OCI-LY7 (cell line): ENCODE data around the gene LAMTOR3. TPM values are rescaled to one million over a fixed set of nuclear protein-coding genes. Genes with fewer than 3 reads are reported as not detected.

Source experiments
- BruUV-seq: library from RNA; stranded (reverse); fragments of 400-500 nt; replicated peaks from 2 replicates; lab custom pipeline; 2021; lab: Mats Ljungman, UMichigan
- CTCF ChIA-PET: fragments of 300-600 bp; sonication (Branson Sonifier 250); formaldehyde crosslinking; loops from one replicate; lab custom pipeline; 2022; ENCODE audit warnings: antibody characterized with exemption; ENCODE audit not compliant: unreplicated experiment; lab: Charles Lee
- POLR2A ChIA-PET: fragments of 300-600 bp; sonication (Branson Sonifier 250); formaldehyde crosslinking; loops from one replicate; lab custom pipeline; 2022; ENCODE audit warnings: antibody characterized with exemption; lab: Charles Lee
- DNase-seq: peaks from one replicate; pipeline ENCODE4 v3.0.0-alpha.2; 2015; ENCODE audit warnings: low spot score
- H2AFZ ChIP-seq: fragments of 200-600 bp; sonication (generic), shearing (Covaris generic); 2 replicates; pipeline ENCODE4 v1.6.1; 2014; ENCODE audit warnings: mild to moderate bottlenecking, antibody characterized with exemption, low read length, moderate library complexity
- H3K27ac ChIP-seq: fragments of 200-600 bp; sonication (generic); 2 replicates; pipeline ENCODE4 v1.5.1; 2014; ENCODE audit warnings: mixed run types, low read depth, mild to moderate bottlenecking, moderate library complexity, low read length, inconsistent platforms; ENCODE audit not compliant: poor library complexity, severe bottlenecking
- H3K36me3 ChIP-seq: fragments of 200-600 bp; sonication (generic); 2 replicates; pipeline ENCODE4 v1.6.1; 2014; ENCODE audit warnings: mild to moderate bottlenecking, antibody characterized with exemption, low read length, moderate library complexity, mixed read lengths; ENCODE audit not compliant: insufficient read depth
- H3K4me1 ChIP-seq: fragments of 200-600 bp; sonication (generic); 2 replicates; pipeline ENCODE4 v1.5.1; 2014; ENCODE audit warnings: mild to moderate bottlenecking, low read length; ENCODE audit not compliant: insufficient read depth, poor library complexity, severe bottlenecking
- H3K4me2 ChIP-seq: fragments of 200-600 bp; sonication (generic); 2 replicates; pipeline ENCODE4 v1.6.1; 2014; ENCODE audit warnings: mild to moderate bottlenecking, low read length
- H3K4me3 ChIP-seq: fragments of 200-600 bp; sonication (generic); 2 replicates; pipeline ENCODE4 v1.5.1; 2014; ENCODE audit warnings: mild to moderate bottlenecking, low read depth, low read length; ENCODE audit not compliant: poor library complexity, severe bottlenecking
- H3K79me2 ChIP-seq: fragments of 200-600 bp; sonication (generic); 2 replicates; pipeline ENCODE4 v1.6.1; 2016; ENCODE audit warnings: low read depth, mild to moderate bottlenecking, low read length, moderate library complexity, mixed read lengths; ENCODE audit not compliant: insufficient read depth
- H3K9me2 ChIP-seq: fragments of 200-600 bp; sonication (generic); 2 replicates; pipeline ENCODE4 v1.6.1; 2016; ENCODE audit warnings: mild to moderate bottlenecking, low read length, mixed read lengths; ENCODE audit not compliant: insufficient read depth
- H3K9me3 ChIP-seq: fragments of 200-600 bp; sonication (generic); 2 replicates; pipeline ENCODE4 v1.6.1; 2014; ENCODE audit warnings: mild to moderate bottlenecking, mixed run types, low read length, mixed read lengths
- H4K20me1 ChIP-seq: fragments of 200-600 bp; sonication (generic); 2 replicates; pipeline ENCODE4 v1.6.1; 2014; ENCODE audit warnings: mild to moderate bottlenecking, antibody characterized with exemption, low read length, moderate library complexity, mixed read lengths; ENCODE audit not compliant: insufficient read depth
- EZH2phosphoT487 ChIP-seq: fragments of 200-600 bp; sonication (generic); IDR thresholded peaks from 2 replicates; pipeline ENCODE4 v1.6.1; 2018; ENCODE audit warnings: low read depth, borderline replicate concordance, mild to moderate bottlenecking, mixed run types, antibody characterized with exemption, low read length, moderate library complexity, mixed read lengths
- intact Hi-C: fragments of 100-400 bp; cut with micrococcal nuclease; formaldehyde crosslinking; loops from one replicate; pipeline ENCODE4 v1.10.0; 2022; ENCODE audit not compliant: unreplicated experiment
- total RNA-seq, 2 experiments: library from RNA; depleted of rRNA in 1 of 2; stranded (reverse); fragments of >200 nt in 1 of 2; shearing (Covaris generic) in 1 of 2; gene quantifications; 2 replicates each; pipeline ENCODE4 v1.2.3, GENCODE V29; 2014 to 2022
- TF ChIP-seq, protein P1 (sequence below): fragments of 200-600 bp; sonication (generic); conservative IDR thresholded peaks from 2 replicates; pipeline ENCODE4 v1.5.1; 2014; ENCODE audit warnings: mild to moderate bottlenecking, antibody characterized with exemption, low read length, moderate library complexity, mixed read lengths

Gene LAMTOR3
- total RNA-seq, 2 experiments from 2014 or later: 18.5 to 27.3 TPM

GRCh38 chr4:99834569-99834968 lies 59.7 kb downstream of the LAMTOR3 start:
- no peak overlapping the region for H3K4me2 ChIP-seq
- H3K27ac ChIP-seq: no peak overlapping the region
- no TSS peak for BruUV-seq
- H4K20me1 ChIP-seq: peaks cover 12% of the 10 kb centered on the region; the same call in 1 of the 2 replicates
- no peak overlapping the region for H2AFZ ChIP-seq
- no peaks in the 10 kb centered on the region for H3K4me1 ChIP-seq
- H3K79me2 ChIP-seq: peaks cover 63% of the 10 kb centered on the region
- H3K9me2 ChIP-seq: no peaks in the 10 kb centered on the region
- peaks cover 86% of the 10 kb centered on the region for H3K36me3 ChIP-seq
- TF ChIP-seq, protein P1, sequence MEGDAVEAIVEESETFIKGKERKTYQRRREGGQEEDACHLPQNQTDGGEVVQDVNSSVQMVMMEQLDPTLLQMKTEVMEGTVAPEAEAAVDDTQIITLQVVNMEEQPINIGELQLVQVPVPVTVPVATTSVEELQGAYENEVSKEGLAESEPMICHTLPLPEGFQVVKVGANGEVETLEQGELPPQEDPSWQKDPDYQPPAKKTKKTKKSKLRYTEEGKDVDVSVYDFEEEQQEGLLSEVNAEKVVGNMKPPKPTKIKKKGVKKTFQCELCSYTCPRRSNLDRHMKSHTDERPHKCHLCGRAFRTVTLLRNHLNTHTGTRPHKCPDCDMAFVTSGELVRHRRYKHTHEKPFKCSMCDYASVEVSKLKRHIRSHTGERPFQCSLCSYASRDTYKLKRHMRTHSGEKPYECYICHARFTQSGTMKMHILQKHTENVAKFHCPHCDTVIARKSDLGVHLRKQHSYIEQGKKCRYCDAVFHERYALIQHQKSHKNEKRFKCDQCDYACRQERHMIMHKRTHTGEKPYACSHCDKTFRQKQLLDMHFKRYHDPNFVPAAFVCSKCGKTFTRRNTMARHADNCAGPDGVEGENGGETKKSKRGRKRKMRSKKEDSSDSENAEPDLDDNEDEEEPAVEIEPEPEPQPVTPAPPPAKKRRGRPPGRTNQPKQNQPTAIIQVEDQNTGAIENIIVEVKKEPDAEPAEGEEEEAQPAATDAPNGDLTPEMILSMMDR: no peak
- no peak for TF ChIP-seq EZH2phosphoT487
- H3K9me3 ChIP-seq: no peaks in the 10 kb centered on the region; the same call in 1 of the 2 replicates
- ChIA-PET CTCF (no interaction called here), POLR2A (interaction anchor here (1.3 to 3.1 kb wide), 2 partner anchors 10 to 13 kb away, joined by 4 to 11 read pairs; no protein-coding TSS in a partner anchor)
- intact Hi-C loops: no loop called here
- H3K4me3 ChIP-seq: no peak overlapping the region
- DNase-seq: no peak

DNA sequence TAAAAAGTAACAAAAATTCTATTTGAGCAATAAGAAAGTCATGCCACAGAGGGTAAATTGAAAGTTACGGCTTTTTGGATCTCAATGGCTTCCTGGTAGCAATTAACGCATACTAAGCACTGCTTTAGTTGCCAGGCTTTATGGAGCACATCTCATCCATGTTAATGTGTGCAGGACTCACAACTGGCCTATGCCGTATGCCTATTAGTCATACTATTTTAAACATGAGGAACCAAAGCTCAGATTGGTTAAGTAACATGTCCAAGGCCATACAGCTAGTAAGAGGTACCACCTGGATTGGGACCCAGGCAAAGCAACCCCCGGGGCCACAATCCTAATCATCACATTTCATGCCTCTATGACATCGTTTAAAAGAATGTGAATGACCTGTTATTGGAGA lies 60.5 kb downstream of the LAMTOR3 start:
- H3K79me2 ChIP-seq: peaks cover 71% of the 10 kb centered on the region
- ChIA-PET POLR2A (interaction anchor here (0.8 to 3.1 kb wide), 5 partner anchors 11 to 20 kb away, joined by 3 to 11 read pairs (median 4); partner anchors contain the start of gene DAPP1), CTCF (no interaction called here)
- H3K4me1 ChIP-seq: no peaks in the 10 kb centered on the region
- H3K27ac ChIP-seq: no peak overlapping the region
- no peak overlapping the region for H3K4me3 ChIP-seq
- no peaks in the 10 kb centered on the region for H3K9me2 ChIP-seq
- intact Hi-C loops: no loop called here
- peaks cover 83% of the 10 kb centered on the region for H3K36me3 ChIP-seq
- peaks cover 12% of the 10 kb centered on the region; the same call in 1 of the 2 replicates for H4K20me1 ChIP-seq
- no TSS peak for BruUV-seq
- no peak overlapping the region for H2AFZ ChIP-seq
- no peak for TF ChIP-seq EZH2phosphoT487
- TF ChIP-seq, protein P1: no peak
- no peak overlapping the region for H3K4me2 ChIP-seq
- no peak for DNase-seq
- no peaks in the 10 kb centered on the region; the same call in 1 of the 2 replicates for H3K9me3 ChIP-seq

DNA sequence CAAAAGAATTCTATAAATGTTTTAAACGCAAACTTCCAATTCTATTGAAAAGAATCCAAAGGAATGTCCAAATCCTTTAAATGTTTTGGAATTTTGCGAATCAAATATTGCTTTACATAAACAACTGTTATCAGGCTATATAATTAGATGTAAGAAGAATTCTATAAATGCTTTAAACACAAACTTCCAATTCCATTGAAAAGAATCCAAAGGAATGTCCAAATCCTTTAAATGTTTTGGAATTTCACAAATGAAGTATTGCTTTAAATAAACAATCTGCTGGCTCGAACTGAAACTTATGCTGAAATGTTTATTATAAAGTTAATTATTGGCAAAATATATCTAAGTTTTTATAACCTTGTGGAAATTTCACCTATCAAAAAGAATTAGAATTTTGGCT lies 61.5 kb downstream of the LAMTOR3 start:
- intact Hi-C loops: no loop called here
- peaks cover 12% of the 10 kb centered on the region; the same call in 1 of the 2 replicates for H4K20me1 ChIP-seq
- no peak for TF ChIP-seq EZH2phosphoT487
- TF ChIP-seq, protein P1: no peak
- H3K9me3 ChIP-seq: no peaks in the 10 kb centered on the region; the same call in 1 of the 2 replicates
- no peak overlapping the region for H3K27ac ChIP-seq
- BruUV-seq: no TSS peak
- ChIA-PET POLR2A (interaction anchor here (0.8 to 1.8 kb wide), 3 partner anchors 13 to 19 kb away, joined by 3 to 5 read pairs (median 3); no protein-coding TSS in a partner anchor), CTCF (no interaction called here)
- no peaks in the 10 kb centered on the region for H3K9me2 ChIP-seq
- H3K4me2 ChIP-seq: no peak overlapping the region
- peaks cover 81% of the 10 kb centered on the region for H3K79me2 ChIP-seq
- DNase-seq: no peak
- H2AFZ ChIP-seq: no peak overlapping the region
- no peak overlapping the region for H3K4me3 ChIP-seq
- H3K4me1 ChIP-seq: peaks cover 4% of the 10 kb centered on the region
- H3K36me3 ChIP-seq: peaks cover 77% of the 10 kb centered on the region
